BJ (cell line): Measurements from ENCODE around the gene CPED1. TPM values are rescaled to one million over a fixed set of nuclear protein-coding genes. Genes with fewer than 3 reads are reported as not detected.

Experiments
- CTCF ChIA-PET: fragments of 350-600 bp; formaldehyde crosslinking; extraction: SDS; loops from one replicate; lab custom pipeline; 2021; ENCODE audit warnings: antibody characterized with exemption, inconsistent platforms; lab: Yijun Ruan, JAX
- POLR2A ChIA-PET: fragments of 300-600 bp; sonication (Branson Sonifier 250); formaldehyde crosslinking; extraction: SDS; loops from one replicate; lab custom pipeline; 2021; ENCODE audit warnings: antibody characterized with exemption; lab: Charles Lee
- DNase-seq: peaks from one replicate; pipeline ENCODE4 v3.0.0-alpha.2; 2011; ENCODE audit warnings: low read depth
- H3K27me3 ChIP-seq: 2 replicates; pipeline ENCODE4 v1.6.0; 2011; ENCODE audit warnings: low read length; ENCODE audit not compliant: control insufficient read depth, insufficient read depth
- H3K36me3 ChIP-seq: 2 replicates; pipeline ENCODE4 v1.5.1; 2011; ENCODE audit warnings: low read length; ENCODE audit not compliant: control insufficient read depth, insufficient read depth
- H3K4me3 ChIP-seq: 2 replicates; pipeline ENCODE4 v1.5.1; 2011; ENCODE audit warnings: low read depth, mild to moderate bottlenecking, control low read depth, low read length
- CTCF ChIP-seq: IDR thresholded peaks from 2 replicates; pipeline ENCODE4 v1.5.1; 2011; ENCODE audit warnings: low read depth, mild to moderate bottlenecking, control low read depth, inconsistent platforms, low read length, moderate library complexity; ENCODE audit not compliant: insufficient read depth
- polyA plus RNA-seq: library from polyadenylated mRNA; depleted of rRNA; stranded (reverse); fragments of >200 nt; gene quantifications from 2 replicates; pipeline ENCODE4 v1.2.3, GENCODE V29; 2011

Gene CPED1
- polyA plus RNA-seq, 1 experiment, result 18.3 TPM

GRCh38 chr7:121298831-121299239 lies 310.3 kb downstream of the CPED1 start:
- no peak for DNase-seq
- H3K36me3 ChIP-seq, result peaks cover 2% of the 10 kb centered on the region
- ChIA-PET CTCF (interaction anchor here (0.6 to 0.9 kb wide), 2 partner anchors 20 to 171 kb away, joined by 4 read pairs; no protein-coding TSS in a partner anchor), POLR2A (no interaction called here)
- H3K27me3 ChIP-seq, result no peaks in the 10 kb centered on the region
- TF ChIP-seq CTCF, result no peak
- H3K4me3 ChIP-seq, result no peak overlapping the region

- no peaks in the 10 kb centered on the region for H3K27me3 ChIP-seq
- no peaks in the 10 kb centered on the region for H3K36me3 ChIP-seq
- ChIA-PET CTCF (interaction anchor here (0.6 kb wide), 1 partner anchor 72 kb away, joined by 3 read pairs; no protein-coding TSS in a partner anchor), POLR2A (no interaction called here)
- TF ChIP-seq CTCF, result no peak
- no peak overlapping the region for H3K4me3 ChIP-seq
- no peak for DNase-seq
Measured at GRCh38 chr7:121300685-121301420, 312.3 kb downstream of the CPED1 start.

GRCh38 chr7:121301446-121302213 lies 313.1 kb downstream of the CPED1 start:
- Histone ChIP-seq H3K36me3 (no peaks in the 10 kb centered on the region), H3K27me3 (no peaks in the 10 kb centered on the region), H3K4me3 (no peak overlapping the region)
- POLR2A ChIA-PET, result no interaction called here
- TF ChIP-seq CTCF, result no peak
- CTCF ChIA-PET, result no interaction called here
- no peak for DNase-seq

GRCh38 chr7:121302214-121302745 lies 313.8 kb downstream of the CPED1 start:
- Histone ChIP-seq H3K4me3 (no peak overlapping the region), H3K36me3 (no peaks in the 10 kb centered on the region), H3K27me3 (no peaks in the 10 kb centered on the region)
- no peak for DNase-seq
- no peak for TF ChIP-seq CTCF
- ChIA-PET POLR2A (no interaction called here), CTCF (no interaction called here)
